ENCODE results near the gene SLC30A10. TPM values are rescaled to one million over a fixed set of nuclear protein-coding genes. Genes with fewer than 3 reads are reported as not detected.
A peak's percentile ranks its signal among the peaks of the same experiment; 100 is the strongest.

Gene SLC30A10
- total and polyA plus RNA-seq, 2 of the 13 experiments (the other 11 are each of a cell fraction or from before 2014, with no cell fraction given), result 20.9 to 30.2 TPM

GRCh38 chr1:219926363-219926998, 1.9 kb downstream of the SLC30A10 start (continued):
- peak; percentile 74; the same call in 1 of the 2 replicates for TF ChIP-seq ZBED4 (CRISPR knock-in tag; IDR thresholded peaks at IDR 0.05; ENCODE audit: borderline replicate concordance)
- TF ChIP-seq NR2F6 (IDR thresholded peaks at IDR 0.05), result no peak; the same call in 1 of the 2 replicates
- peak; percentile 25; the same call in 1 of the 2 replicates for TF ChIP-seq NR2F6 (CRISPR knock-in tag; IDR thresholded peaks at IDR 0.05)
- TF ChIP-seq ZNF629 (CRISPR knock-in tag; conservative IDR thresholded peaks at IDR 0.05), result 0 out of 2 replicates have a peak, but pooled peaks have one; percentile 5
- no peak for TF ChIP-seq ZNF362 (CRISPR knock-in tag; IDR thresholded peaks at IDR 0.05; ENCODE audit: borderline replicate concordance)
- peak; percentile 68; the same call in 1 of the 2 replicates for TF ChIP-seq ZNF709 (CRISPR knock-in tag; IDR thresholded peaks at IDR 0.05)
- peak; percentile 89 for TF ChIP-seq ZNF280D (CRISPR knock-in tag; IDR thresholded peaks at IDR 0.05)
- no peak for TF ChIP-seq MAZ (IDR thresholded peaks at IDR 0.05; ENCODE audit: borderline replicate concordance, low read depth, low read length)
- 0 out of 2 replicates have a peak, but pooled peaks have one; percentile 20 for TF ChIP-seq MAZ (CRISPR knock-in tag; IDR thresholded peaks at IDR 0.05; ENCODE audit: low read depth)
- peak; percentile 67; the same call in 1 of the 2 replicates for TF ChIP-seq CREM (IDR thresholded peaks at IDR 0.05)
- TF ChIP-seq CREM (CRISPR knock-in tag; IDR thresholded peaks at IDR 0.05), result no peak
- TF ChIP-seq HMGXB3 (CRISPR knock-in tag; IDR thresholded peaks at IDR 0.05; ENCODE audit: borderline replicate concordance), result peak; percentile 45; the same call in 1 of the 2 replicates
- TF ChIP-seq PHF20 (CRISPR knock-in tag; IDR thresholded peaks at IDR 0.05), result no peak
- peak; percentile 59; the same call in 1 of the 2 replicates for TF ChIP-seq BRF2 (CRISPR knock-in tag; IDR thresholded peaks at IDR 0.05)
